PFSK-1 (cell line): ENCODE measurements around the gene TEX22.

Source experiments
- POLR2AphosphoS5 ChIP-seq: IDR thresholded peaks from 2 replicates; pipeline ENCODE4 v1.6.1; 2012; ENCODE audit warnings: low read depth, mild to moderate bottlenecking, control low read depth, low read length, moderate library complexity
- TAF1 ChIP-seq: IDR thresholded peaks from 2 replicates; pipeline ENCODE4 v1.6.1; 2012; ENCODE audit warnings: low read length, control low read depth, borderline replicate concordance; ENCODE audit not compliant: insufficient read depth
- TF ChIP-seq, protein P1 (sequence below), 2 experiments: IDR thresholded peaks; 2 replicates each; pipeline versions ENCODE4 v1.6.1 to v1.8.0; 2011 to 2012; ENCODE audit warnings: low read depth in 2 of 2, low read length in 2 of 2, control low read depth in 1 of 2, inconsistent platforms in 1 of 2, mild to moderate bottlenecking in 1 of 2, moderate library complexity in 1 of 2; ENCODE audit not compliant: insufficient read depth in 1 of 2

DNA sequence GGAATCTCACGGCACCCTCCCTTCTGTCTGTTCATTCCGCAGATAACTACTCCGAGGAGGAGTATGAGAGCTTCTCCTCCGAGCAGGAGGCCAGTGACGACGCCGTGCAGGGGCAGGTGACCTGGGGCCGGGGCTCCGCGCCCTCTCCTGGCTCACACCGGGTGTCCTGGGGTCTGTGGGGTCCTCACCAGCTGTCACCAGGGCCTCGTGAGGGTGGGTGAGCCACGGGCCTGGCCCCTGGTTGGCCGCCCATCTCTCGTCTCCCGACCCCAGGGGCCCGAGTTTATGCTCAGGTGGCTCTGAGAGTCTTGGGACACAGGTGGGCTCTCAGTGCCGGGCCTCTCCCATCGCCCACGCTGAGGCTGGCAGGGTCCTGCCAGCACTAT, 30.3 kb upstream of the TEX22 start:
- TF ChIP-seq POLR2AphosphoS5: no peak
- TF ChIP-seq, protein P1, sequence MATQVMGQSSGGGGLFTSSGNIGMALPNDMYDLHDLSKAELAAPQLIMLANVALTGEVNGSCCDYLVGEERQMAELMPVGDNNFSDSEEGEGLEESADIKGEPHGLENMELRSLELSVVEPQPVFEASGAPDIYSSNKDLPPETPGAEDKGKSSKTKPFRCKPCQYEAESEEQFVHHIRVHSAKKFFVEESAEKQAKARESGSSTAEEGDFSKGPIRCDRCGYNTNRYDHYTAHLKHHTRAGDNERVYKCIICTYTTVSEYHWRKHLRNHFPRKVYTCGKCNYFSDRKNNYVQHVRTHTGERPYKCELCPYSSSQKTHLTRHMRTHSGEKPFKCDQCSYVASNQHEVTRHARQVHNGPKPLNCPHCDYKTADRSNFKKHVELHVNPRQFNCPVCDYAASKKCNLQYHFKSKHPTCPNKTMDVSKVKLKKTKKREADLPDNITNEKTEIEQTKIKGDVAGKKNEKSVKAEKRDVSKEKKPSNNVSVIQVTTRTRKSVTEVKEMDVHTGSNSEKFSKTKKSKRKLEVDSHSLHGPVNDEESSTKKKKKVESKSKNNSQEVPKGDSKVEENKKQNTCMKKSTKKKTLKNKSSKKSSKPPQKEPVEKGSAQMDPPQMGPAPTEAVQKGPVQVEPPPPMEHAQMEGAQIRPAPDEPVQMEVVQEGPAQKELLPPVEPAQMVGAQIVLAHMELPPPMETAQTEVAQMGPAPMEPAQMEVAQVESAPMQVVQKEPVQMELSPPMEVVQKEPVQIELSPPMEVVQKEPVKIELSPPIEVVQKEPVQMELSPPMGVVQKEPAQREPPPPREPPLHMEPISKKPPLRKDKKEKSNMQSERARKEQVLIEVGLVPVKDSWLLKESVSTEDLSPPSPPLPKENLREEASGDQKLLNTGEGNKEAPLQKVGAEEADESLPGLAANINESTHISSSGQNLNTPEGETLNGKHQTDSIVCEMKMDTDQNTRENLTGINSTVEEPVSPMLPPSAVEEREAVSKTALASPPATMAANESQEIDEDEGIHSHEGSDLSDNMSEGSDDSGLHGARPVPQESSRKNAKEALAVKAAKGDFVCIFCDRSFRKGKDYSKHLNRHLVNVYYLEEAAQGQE (IDR thresholded peaks at IDR 0.05; ENCODE audit: insufficient read depth in 1 of 2, low read depth in 2 of 2, low read length in 2 of 2): no peak
- TF ChIP-seq TAF1: no peak
